HG03066 (cell line): ENCODE measurements around the gene NEK6.

Source experiments
- ATAC-seq: cut with Tn5 transposase; IDR thresholded peaks from one replicate; pipeline ENCODE4 v1.9.1; 2021; ENCODE audit warnings: low read depth; ENCODE audit not compliant: unreplicated experiment

NEK6 gene

DNA sequence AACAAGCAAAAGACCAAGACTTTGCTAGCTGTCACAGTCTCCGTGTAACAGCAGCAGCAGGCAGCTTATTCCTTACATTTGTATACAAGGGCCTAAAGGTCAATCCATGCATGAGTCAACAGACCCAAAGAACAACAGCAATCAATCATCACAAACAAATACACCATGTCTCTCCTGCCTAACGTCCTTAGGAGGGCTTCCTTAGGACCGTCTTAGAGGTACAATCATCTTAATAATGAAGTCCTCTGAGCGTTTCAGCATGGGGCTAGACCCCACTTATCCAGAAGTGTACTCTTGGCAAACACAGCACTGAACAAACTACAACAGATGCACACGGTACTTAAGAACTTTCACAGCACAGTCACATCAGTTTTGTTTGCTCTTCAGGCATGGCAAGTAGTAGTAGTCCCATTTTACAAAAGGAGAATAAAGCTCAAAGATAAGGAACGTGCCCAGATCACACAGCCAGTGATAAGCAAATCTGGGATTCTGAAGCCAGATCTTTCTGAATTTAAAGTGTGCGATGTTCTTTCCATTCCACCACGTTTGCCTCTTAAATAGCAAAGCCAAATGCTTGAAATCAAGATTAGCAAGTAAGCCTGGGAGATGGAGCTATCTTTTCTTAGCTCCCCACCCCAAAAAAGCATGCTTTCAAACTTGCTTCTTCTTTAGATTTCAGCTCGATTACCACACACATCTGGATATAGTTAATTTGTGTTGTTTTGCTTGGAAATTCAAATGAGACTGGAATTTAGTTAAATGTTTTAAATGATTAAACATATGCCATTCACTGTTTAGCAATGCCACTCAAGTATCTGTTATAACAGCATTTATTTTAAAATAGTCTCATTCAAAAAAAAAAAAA, 133.3 kb downstream of the NEK6 start:
- ATAC-seq: no peak

DNA sequence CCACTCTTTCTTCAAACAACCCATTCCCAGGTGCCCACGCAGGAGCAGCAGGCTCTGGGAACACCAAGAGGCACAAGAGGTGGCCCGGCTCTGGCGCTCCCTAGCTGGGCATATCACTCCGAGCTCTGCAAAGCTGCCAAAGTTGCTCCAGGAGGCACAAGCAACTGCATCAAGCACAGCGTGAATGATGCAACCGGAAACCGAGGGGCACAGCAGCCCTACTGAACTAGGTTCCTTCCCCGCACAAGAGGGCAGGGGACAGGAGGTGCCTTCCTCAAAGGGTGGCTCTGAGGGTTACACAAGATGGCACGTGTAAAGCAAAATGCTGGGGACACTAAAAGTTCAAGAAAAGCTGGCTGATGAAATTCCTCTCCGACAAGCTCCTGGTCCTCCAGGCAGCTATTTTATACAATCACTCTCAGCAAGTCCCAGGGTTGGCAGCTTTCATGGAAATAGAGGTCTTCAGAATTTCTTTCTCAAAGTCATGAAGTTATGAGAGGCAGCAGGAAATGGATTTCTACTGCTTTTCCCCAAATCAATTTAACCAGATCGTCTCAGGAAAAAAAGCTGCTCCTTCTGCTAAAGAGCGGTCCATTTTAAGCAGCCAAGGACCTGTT, 134.6 kb downstream of the NEK6 start:
- no peak for ATAC-seq

- ATAC-seq: no peak
Measured at GRCh38 chr9:124392871-124393460, 135.2 kb downstream of the NEK6 start.

- ATAC-seq: no peak
Measured at GRCh38 chr9:124394167-124394566, 136.4 kb downstream of the NEK6 start.

DNA sequence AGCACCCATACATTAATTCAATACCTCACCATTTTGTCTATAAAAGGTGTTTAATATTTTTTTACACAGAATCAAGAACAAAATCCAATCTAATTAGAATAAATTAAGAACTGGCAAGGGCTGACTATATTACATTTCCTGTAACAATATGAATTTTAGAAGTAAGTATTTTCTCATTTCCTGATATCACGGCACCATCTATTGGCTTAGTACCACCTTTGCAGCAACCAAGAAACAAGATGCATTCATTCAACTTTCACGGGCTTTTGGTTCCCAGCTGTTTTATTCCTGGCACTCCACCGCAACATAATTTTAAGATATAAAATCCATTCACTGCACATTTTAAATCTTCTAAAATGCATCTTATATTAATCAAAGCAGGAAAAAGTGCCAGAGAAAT, 136.8 kb downstream of the NEK6 start:
- ATAC-seq: no peak

DNA sequence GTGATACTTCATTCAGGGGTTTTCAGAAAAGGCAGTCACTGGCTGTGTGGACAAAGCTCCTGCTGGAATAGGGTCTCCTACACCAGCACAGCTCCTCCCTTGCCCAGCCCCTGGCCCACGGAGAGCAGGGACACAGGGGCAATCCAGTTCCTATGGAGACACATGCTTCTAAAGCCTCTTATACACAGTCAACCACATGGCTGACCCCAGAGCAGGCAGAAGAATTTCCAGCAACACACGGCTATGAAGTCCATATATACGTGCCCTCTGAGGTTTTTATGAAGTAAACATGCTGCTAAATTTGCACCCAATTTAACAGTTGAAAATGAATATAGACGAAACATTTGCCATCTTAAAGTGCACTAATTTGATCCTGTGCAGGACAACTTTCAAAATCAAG, 138.1 kb downstream of the NEK6 start:
- no peak for ATAC-seq

DNA sequence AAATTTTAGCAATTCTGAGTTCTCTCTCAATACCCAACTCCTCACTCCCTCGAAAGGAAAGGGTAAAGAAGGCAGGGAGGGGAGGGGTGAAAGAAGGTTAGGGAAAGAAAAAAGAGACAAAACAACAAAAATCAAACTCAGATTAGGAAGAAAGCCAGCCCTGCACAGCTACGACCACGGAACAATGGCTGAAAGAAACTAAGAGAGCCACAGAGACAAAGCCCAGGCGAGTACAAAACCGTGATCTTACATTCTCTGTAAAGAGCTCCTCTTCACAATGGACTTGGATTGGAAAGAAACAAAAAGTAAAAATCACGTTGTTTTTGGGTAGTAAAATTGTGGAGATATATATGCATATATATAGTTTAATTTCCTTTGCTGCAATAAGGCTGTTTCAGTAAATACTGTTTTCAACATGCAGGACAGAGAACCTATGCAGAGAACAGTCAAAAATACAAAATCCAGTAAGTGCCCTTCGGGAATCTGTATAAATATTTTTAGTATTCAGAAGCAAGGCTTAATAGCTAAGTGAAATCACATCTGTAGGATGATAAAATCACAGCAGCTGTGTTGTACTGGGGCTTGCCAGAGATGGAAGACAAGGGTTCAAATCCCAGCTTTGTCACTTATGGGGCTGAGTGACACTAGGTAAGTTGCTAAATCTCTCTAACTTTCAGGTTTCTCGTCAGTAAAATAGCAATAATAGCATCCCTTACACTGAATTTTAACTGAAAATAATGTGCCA, 140.6 kb downstream of the NEK6 start:
- ATAC-seq: no peak

- ATAC-seq: no peak
Measured at GRCh38 chr9:124399323-124399967, 141.7 kb downstream of the NEK6 start.

GRCh38 chr9:124399968-124400940, 142.5 kb downstream of the NEK6 start:
- ATAC-seq: no peak
